GM21528 (cell line): Measurements from ENCODE around the gene MEGF6.
"Not testable (repeated sequence)": the region's sequence is repeated elsewhere in the genome, so short reads cannot be mapped to it uniquely, and the experiment has no call there.

ENCODE experiments used
- ATAC-seq: cut with Tn5 transposase; IDR thresholded peaks from one replicate; pipeline ENCODE4 v1.9.1; 2021; ENCODE audit warnings: mild to moderate bottlenecking, moderate library complexity; ENCODE audit not compliant: unreplicated experiment, low FRiP score

Gene MEGF6

GRCh38 chr1:3596663-3597598 is 14.4 kb downstream of the MEGF6 start:
- ATAC-seq: no peak

DNA sequence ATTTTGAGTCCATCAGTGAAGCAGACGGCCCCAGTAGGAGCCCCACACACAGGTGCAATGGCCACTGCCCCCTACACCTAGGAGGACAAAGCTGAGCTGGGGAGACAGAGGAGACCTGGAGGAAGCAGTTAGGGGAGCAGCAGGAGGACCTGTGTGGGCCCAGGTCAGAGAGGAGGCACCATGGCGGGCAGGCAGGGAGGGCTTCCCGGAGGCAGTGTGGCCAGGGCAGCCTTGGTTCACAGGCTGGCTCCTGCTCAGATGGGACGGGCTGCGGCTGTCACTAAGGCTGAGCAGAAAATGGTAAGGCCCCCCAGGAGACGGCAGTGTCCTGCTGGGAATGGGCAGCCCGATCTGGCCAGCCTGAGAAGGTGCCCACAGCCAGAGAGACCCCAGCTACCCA is 15.4 kb downstream of the MEGF6 start:
- ATAC-seq: no peak

DNA sequence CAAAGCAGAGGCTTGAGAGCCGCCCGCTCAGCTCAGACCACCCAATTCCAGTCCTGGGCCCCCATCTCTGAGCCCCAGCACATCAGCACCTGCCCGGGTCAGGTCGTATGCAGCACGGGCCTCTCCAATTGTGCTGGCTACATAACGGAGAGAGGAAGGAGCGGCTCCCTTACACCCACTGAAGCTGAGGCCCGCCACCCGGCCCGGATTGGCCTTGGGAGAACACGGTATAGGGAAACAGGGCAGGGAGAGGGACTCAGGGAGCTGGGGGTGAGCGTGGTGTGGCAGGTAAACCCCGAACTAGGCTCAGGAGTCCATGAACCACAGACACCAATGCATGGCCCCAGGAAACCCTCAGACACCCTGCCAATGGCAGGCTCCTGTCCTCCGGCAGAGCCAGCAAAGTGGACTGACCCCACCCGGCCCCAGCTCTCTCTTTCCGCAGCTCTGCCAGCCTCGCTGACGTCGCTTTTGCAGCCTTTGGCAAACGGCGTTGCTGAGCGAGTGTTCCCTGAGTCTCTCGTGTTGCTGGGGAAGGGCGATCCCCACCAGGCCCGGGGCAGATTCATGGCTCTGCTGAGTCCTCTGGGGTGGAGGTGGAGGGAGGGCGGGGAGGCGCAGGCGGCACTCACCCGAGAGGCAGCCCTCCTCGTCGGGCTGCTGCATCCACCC is 16.5 kb downstream of the MEGF6 start:
- ATAC-seq: no peak

- ATAC-seq: no peak
Measured at GRCh38 chr1:3593745-3594144, 17.6 kb downstream of the MEGF6 start.

DNA sequence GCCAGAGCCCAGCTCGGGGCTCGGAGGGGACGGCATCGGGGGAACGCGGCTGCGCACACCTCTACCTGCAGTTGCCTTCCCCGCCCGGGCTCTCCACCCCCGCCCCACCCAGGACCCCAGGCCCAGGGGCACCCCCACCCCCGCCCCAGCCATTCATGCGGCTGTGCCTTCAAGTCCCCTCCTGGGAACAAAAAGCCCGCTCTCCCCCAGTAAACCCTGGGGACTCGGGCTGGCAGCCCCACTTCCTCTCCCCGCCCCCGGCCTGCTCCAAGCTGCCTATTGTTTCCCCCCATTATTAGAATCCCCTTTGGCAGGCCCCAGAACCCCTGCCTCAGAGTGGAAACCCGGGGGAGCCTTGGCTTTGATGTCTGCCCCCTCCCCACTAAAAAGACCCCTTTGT is 18.0 kb downstream of the MEGF6 start:
- no peak for ATAC-seq

- no peak for ATAC-seq
Measured at GRCh38 chr1:3590951-3591865, 20.1 kb downstream of the MEGF6 start.

DNA sequence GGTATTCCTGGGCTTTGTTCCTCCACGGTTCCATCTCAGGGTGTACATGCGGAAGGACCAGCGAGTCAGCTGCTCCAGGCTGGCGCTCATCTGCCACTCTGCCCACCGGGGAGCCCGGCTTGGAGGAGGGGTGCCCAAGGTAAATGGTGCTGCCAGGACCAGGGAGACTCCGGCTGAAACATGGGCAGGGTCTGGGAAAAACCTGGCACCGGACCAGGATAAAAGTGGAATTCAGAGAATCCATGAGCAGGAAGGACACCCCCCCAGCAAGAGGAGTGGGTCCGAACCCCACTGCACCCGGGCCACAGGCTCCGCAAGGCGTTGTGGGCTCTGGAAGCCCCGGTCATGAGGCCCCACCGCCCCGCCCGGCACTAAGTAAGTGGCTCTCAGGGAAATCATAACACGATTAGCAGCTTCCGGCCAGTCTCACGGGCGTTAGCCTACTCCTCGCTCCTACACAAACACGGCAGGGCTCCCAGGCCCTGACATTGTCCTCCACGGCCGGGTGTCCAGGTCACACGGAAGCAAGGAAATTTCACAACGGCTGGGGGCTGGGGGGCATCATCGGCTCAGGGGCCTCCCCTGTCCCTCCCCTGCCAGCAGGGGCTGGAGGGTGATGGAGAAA is 21.1 kb downstream of the MEGF6 start:
- no peak for ATAC-seq

DNA sequence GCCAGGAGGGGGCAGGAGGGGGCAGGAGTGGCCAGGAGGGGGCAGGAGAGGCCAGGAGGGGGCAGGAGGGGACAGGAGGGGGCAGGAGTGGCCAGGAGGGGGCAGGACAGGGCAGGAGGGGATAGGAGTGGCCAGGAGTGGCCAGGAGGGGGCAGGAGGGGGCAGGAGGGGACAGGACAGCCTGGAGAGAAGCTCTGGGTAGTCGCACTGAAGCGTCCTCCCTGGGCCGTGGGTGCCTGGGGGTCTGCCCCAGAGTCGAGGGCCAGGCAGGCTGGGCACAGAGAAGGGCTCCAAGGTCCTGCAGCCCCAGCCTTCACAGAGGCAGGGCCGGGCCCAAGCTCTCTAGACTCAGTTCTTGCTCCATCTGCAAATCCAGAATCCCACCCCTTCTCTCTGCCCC is 22.9 kb downstream of the MEGF6 start:
- ATAC-seq: no peak

- ATAC-seq: no peak
Measured at GRCh38 chr1:3586986-3587759, 24.1 kb downstream of the MEGF6 start.

GRCh38 chr1:3585940-3586568 is 25.3 kb downstream of the MEGF6 start:
- no peak for ATAC-seq

DNA sequence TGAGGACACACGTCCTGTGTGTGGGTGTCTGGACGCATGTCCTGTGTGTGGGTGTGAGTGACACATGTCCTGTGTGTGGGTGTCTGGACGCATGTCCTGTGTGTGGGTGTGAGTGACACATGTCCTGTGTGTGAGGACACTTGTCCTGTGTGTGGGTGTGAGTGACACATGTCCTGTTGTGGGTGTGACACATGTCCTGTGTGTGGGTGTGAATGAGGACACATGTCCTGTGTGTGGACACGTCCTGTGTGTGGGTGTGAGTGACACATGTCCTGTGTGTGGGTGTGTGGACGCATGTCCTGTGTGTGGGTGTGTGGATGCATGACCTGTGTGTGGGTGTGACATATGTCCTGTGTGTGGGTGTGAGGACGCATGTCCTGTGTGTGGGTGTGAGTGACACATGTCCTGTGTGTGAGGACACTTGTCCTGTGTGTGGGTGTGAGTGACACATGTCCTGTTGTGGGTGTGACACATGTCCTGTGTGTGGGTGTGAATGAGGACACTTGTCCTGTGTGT is 25.9 kb downstream of the MEGF6 start:
- ATAC-seq: not testable (repeated sequence)

DNA sequence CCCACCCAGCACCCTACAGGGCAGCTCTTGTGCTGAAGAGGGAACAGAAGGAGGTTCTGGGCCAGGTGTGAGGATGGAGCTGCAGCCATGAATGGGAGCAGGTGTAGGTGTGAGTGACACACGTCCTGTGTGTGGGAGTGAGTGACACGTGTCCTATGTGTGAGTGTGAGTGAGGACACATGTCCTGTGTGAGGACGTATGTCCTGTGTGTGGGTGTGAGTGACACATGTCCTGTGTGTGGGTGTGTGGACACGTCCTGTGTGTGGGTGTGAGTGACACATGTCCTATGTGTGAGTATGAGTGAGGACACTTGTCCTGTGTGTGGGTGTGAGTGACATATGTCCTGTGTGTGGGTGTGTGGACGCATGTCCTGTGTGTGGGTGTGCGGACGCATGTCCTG is 26.4 kb downstream of the MEGF6 start:
- no peak for ATAC-seq

DNA sequence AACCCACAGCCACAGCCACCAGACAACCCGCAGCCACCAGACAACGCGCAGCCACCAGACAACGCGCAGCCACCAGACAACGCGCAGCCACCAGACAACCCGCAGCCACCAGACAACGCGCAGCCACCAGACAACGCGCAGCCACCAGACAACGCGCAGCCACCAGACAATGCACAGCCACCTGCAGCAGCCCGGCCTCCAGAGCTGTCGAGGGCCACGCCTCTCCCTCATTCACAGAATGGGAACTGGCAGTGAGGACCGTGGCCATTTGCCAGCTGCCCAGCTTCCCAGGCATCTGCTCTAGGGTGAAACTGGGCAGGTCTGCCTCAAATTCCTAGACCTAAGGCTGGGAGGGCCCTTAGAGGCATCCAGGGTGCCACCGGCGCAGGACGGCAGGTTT is 27.6 kb downstream of the MEGF6 start:
- ATAC-seq: not testable (repeated sequence)

- no peak for ATAC-seq
Measured at GRCh38 chr1:3581296-3582036, 29.8 kb downstream of the MEGF6 start.

DNA sequence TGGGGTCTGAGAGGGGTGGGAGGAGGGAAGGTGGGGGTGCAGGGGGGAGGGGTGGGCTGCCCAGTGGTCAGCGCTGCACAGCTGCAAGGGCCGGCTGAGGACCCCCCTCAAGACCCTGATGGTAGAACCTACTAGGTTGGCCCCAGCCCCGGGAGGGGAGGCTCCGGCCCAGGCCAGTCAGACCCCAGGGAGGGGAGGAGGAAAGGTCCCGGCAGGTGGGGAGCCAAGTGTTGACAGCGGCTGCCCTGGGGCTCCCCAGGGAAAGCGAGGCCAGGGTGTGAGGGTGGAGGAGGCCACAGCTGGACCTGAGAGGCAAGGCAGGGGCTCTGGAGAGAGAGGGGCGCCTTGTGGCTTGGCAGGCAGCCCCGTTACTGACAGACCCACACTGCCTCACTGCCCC is 31.1 kb downstream of the MEGF6 start:
- ATAC-seq: no peak

DNA sequence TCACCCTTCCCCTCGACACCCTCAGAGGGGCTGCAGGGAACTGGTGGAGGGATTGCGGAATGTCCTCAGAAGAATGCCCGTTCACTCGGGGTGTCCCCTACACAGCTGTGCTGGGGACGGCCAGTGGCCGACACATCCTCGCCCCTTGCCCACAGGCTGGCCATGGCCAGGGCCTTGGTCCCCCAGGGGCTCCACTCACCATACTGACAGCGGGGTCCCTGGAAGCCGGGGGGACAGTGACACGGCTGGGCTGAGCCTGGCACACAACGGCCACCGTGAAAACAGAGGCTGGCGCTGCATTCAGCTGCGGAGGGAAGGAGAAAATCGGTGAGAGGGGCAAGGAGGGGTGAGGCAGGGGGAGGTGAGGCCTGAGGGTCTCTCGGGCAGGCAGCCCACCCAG is 31.7 kb downstream of the MEGF6 start:
- no peak for ATAC-seq

DNA sequence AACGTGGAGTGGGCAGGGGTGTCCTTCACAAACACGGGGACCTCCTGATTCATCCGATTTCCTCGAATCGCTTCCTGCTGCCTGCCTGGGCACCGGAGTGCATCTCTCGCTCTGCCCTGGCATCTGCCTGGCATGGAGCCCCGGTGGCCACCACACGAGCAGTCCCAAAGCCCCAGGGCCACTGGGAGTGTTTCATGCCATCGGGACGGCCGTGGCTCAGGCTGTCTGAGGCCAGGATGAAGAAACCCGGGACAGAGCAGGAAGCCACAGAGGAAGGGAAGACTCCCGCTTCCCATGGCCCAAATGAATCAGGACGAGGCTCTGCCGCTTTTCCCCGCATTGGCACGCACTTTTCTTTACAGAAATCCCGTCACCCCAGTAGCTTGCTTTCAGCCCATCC is 32.4 kb downstream of the MEGF6 start:
- ATAC-seq: no peak

DNA sequence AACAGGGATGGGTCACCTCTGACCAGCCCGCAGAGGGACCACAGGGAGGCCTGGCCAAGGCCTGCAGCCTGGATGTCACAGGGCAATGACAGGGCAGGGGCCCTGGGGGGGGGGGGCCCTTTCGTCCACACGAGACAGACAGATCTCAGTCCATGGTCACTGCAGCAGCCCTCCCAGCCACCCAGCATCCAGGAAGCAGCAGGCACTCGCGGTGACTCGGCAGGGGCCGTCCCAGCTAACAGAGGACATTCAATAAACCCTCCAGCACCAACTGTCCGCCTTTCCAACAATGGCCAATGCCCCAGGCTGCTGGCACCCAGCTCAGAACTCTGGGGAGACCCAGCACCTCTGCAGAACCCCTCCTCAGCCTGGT is 32.9 kb downstream of the MEGF6 start:
- ATAC-seq: no peak
